Smooth muscle cell (in vitro differentiated cells): ENCODE data around the gene HSD3B7. TPM values are rescaled to one million over a fixed set of nuclear protein-coding genes. Genes with fewer than 3 reads are reported as not detected.
"Not testable (repeated sequence)": the region's sequence is repeated elsewhere in the genome, so short reads cannot be mapped to it uniquely, and the experiment has no call there.

Experiments
- DNase-seq: peaks from one replicate; lab custom pipeline; 2025; ENCODE audit not compliant: unreplicated experiment; lab: John Stamatoyannopoulos, UW
- H2AFZ ChIP-seq: fragments of 200-600 bp; sonication (generic); 2 replicates; pipeline ENCODE4 v1.6.0; 2016; ENCODE audit warnings: antibody characterized with exemption, low read depth, mild to moderate bottlenecking
- H3F3A ChIP-seq: fragments of 200-600 bp; sonication (generic); 2 replicates; pipeline ENCODE4 v1.6.0; 2017; ENCODE audit warnings: antibody characterized with exemption, low read depth
- H3K27ac ChIP-seq: fragments of 200-600 bp; sonication (generic); 2 replicates; pipeline ENCODE4 v1.5.1; 2016; ENCODE audit warnings: low read depth, mild to moderate bottlenecking
- H3K27me3 ChIP-seq: fragments of 200-600 bp; sonication (generic); 2 replicates; pipeline ENCODE4 v1.6.1; 2016; ENCODE audit warnings: low read depth, mild to moderate bottlenecking
- H3K36me3 ChIP-seq: fragments of 200-600 bp; sonication (generic); 2 replicates; pipeline ENCODE4 v1.5.1; 2016; ENCODE audit warnings: low read depth
- H3K4me1 ChIP-seq: fragments of 200-600 bp; sonication (generic); 2 replicates; pipeline ENCODE4 v1.5.1; 2016; ENCODE audit warnings: low read depth
- H3K4me2 ChIP-seq: fragments of 200-600 bp; sonication (generic); 2 replicates; pipeline ENCODE4 v1.6.0; 2016; ENCODE audit warnings: mild to moderate bottlenecking
- H3K4me3 ChIP-seq: fragments of 200-600 bp; sonication (generic); 2 replicates; pipeline ENCODE4 v1.5.1; 2016; ENCODE audit warnings: mild to moderate bottlenecking
- H3K79me2 ChIP-seq: fragments of 200-600 bp; sonication (generic); 2 replicates; pipeline ENCODE4 v1.6.0; 2016; ENCODE audit warnings: low read depth, mild to moderate bottlenecking
- H3K9ac ChIP-seq: fragments of 200-600 bp; sonication (generic); 2 replicates; pipeline ENCODE4 v1.6.0; 2016; ENCODE audit warnings: low read depth
- H3K9me3 ChIP-seq: fragments of 200-600 bp; sonication (generic); replicated peaks from 2 replicates; pipeline ENCODE4 v1.5.1; 2016; ENCODE audit warnings: low read depth
- H4K20me1 ChIP-seq: fragments of 200-600 bp; sonication (generic); 2 replicates; pipeline ENCODE4 v1.6.0; 2016; ENCODE audit warnings: low read depth
- CTCF ChIP-seq: fragments of 200-600 bp; sonication (generic); IDR thresholded peaks from 2 replicates; pipeline ENCODE4 v1.5.1; 2017; ENCODE audit warnings: borderline replicate concordance, mild to moderate bottlenecking, antibody characterized with exemption; ENCODE audit not compliant: insufficient read depth, poor library complexity, severe bottlenecking
- WGBS: methylation state at CpG from one replicate; pipeline ENCODE4 v1.1.7; 2016; ENCODE audit warnings: low lambda C conversion rate; 5-methylcytosine and 5-hydroxymethylcytosine counted together
- polyA plus RNA-seq: library from polyadenylated mRNA; unstranded; fragments of >200 nt; fragmentation: Nextera tagmentation; extraction: Ambion mirVana; gene quantifications from 2 replicates; pipeline ENCODE4 v1.2.1, GENCODE V29; 2016
- total RNA-seq: library from RNA; depleted of rRNA; stranded (reverse); fragments of >200 nt; gene quantifications from 2 replicates; pipeline ENCODE4 v1.2.3, GENCODE V29; 2014

Gene HSD3B7
- total and polyA plus RNA-seq, 2 experiments from 2014 or later = 10.8 to 15.5 TPM

- no peaks in the 10 kb centered on the region for H3K79me2 ChIP-seq
- no peak overlapping the region for H3K4me3 ChIP-seq
- H3K9ac ChIP-seq = no peak overlapping the region
- H3F3A ChIP-seq = no peaks in the 10 kb centered on the region
- H3K27ac ChIP-seq = no peak overlapping the region
- H3K4me1 ChIP-seq = no peaks in the 10 kb centered on the region
- no peak for TF ChIP-seq CTCF
- peaks cover 20% of the 10 kb centered on the region for H3K27me3 ChIP-seq
- no peaks in the 10 kb centered on the region for H3K9me3 ChIP-seq
- H3K4me2 ChIP-seq = no peak overlapping the region
- WGBS = 88% methylated on average over 7 of the region's 7 CpGs
- H4K20me1 ChIP-seq = no peaks in the 10 kb centered on the region
- DNase-seq = no peak
- no peak overlapping the region for H2AFZ ChIP-seq
- H3K36me3 ChIP-seq = no peaks in the 10 kb centered on the region
Measured at GRCh38 chr16:31009120-31009519, 24.1 kb downstream of the HSD3B7 start.

- peaks cover 20% of the 10 kb centered on the region for H3K27me3 ChIP-seq
- WGBS = 20% methylated on average over 21 of the region's 36 CpGs
- H3K4me2 ChIP-seq = peak overlapping the region; percentile 81
- H3K79me2 ChIP-seq = no peaks in the 10 kb centered on the region
- H4K20me1 ChIP-seq = no peaks in the 10 kb centered on the region
- no peak overlapping the region for H2AFZ ChIP-seq
- no peak for TF ChIP-seq CTCF
- no peak overlapping the region for H3K9ac ChIP-seq
- H3F3A ChIP-seq = no peaks in the 10 kb centered on the region
- no peaks in the 10 kb centered on the region for H3K36me3 ChIP-seq
- H3K27ac ChIP-seq = no peak overlapping the region
- H3K4me1 ChIP-seq = no peaks in the 10 kb centered on the region
- no peaks in the 10 kb centered on the region for H3K9me3 ChIP-seq
- no peak for DNase-seq
- peak overlapping the region; percentile 39 for H3K4me3 ChIP-seq
Measured at GRCh38 chr16:31009894-31010584, 25.0 kb downstream of the HSD3B7 start.

GRCh38 chr16:31010585-31011325 is 25.7 kb downstream of the HSD3B7 start, which contains the start of gene STX1B:
Gene STX1B, minus strand, starts transcription at chr16:31010638. Its CDS starts 242 bp downstream, at chr16:31010396.
- WGBS = 19% methylated on average over 35 of the region's 45 CpGs
- Histone ChIP-seq H3K4me3 (peak within 1 kb of the TSS; percentile 39), H3K79me2 (no peaks in the 10 kb centered on the region), H3F3A (no peaks in the 10 kb centered on the region), H3K36me3 (no peaks in the 10 kb centered on the region), H4K20me1 (no peaks in the 10 kb centered on the region), H3K9ac (no peak within 1 kb of the TSS), H3K4me2 (peak within 1 kb of the TSS; percentile 81), H2AFZ (peak within 1 kb of the TSS; percentile 62), H3K9me3 (no peaks in the 10 kb centered on the region), H3K27me3 (peaks cover 20% of the 10 kb centered on the region), H3K4me1 (no peaks in the 10 kb centered on the region), H3K27ac (no peak within 1 kb of the TSS)
- TF ChIP-seq CTCF = no peak
- no peak for DNase-seq

GRCh38 chr16:31011815-31012214 is 26.8 kb downstream of the HSD3B7 start:
- not testable (repeated sequence) for H3K9me3 ChIP-seq, H4K20me1 ChIP-seq, DNase-seq, H3K27ac ChIP-seq, H3K4me3 ChIP-seq, H2AFZ ChIP-seq, H3F3A ChIP-seq, H3K4me1 ChIP-seq, H3K4me2 ChIP-seq, H3K9ac ChIP-seq, H3K79me2 ChIP-seq, H3K36me3 ChIP-seq
- 92% methylated on average over 7 of the region's 7 CpGs for WGBS
- H3K27me3 ChIP-seq = peaks cover 20% of the 10 kb centered on the region

- H3K4me3 ChIP-seq, H3F3A ChIP-seq, H3K4me2 ChIP-seq, H3K4me1 ChIP-seq, H3K27ac ChIP-seq, H3K79me2 ChIP-seq, DNase-seq, H3K9ac ChIP-seq, H3K36me3 ChIP-seq, H4K20me1 ChIP-seq, H2AFZ ChIP-seq, H3K9me3 ChIP-seq: not testable (repeated sequence)
- peaks cover 20% of the 10 kb centered on the region for H3K27me3 ChIP-seq
Measured at GRCh38 chr16:31013292-31013691, 28.3 kb downstream of the HSD3B7 start.
